CD4-positive, alpha-beta T cell treated with Interleukin-10 for 1 hour (primary cell): ENCODE data around the gene CNTN6.

ENCODE experiments used
- DNase-seq: peaks from one replicate; pipeline ENCODE4 v3.0.0-alpha.2; 2020

CNTN6 gene

GRCh38 chr3:1092771-1093170 lies at the start of gene CNTN6:
TSS of gene CNTN6 (plus strand) at chr3:1093024. CDS start at chr3:1148009, 54,985 bp downstream.
- no peak for DNase-seq

DNA sequence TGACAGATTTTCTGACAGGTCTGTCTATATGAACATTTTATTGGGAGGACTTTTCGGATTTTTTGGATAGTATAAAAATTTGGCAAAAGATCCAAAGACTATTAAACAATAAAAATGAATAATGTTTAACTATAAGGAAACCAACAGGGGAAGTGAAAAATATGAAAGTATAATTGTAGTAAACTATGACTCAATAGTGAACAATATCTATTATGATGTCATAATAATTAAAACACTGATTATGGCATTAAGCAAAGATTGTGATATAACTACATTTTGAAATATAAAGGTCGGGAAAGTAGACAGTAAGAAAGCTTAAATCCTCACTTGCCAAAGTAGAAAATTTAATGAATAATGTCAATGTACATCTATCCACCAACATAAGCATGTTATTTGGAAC lies 44.3 kb upstream of the CNTN6 start:
- no peak for DNase-seq

- DNase-seq, result no peak
These were observed 37.0 kb upstream of the CNTN6 start for GRCh38 chr3:1055870-1056269.

GRCh38 chr3:1056744-1057143 lies 36.1 kb upstream of the CNTN6 start:
- DNase-seq, result no peak

- no peak for DNase-seq
These were observed 35.4 kb upstream of the CNTN6 start for GRCh38 chr3:1057436-1057835.

DNA sequence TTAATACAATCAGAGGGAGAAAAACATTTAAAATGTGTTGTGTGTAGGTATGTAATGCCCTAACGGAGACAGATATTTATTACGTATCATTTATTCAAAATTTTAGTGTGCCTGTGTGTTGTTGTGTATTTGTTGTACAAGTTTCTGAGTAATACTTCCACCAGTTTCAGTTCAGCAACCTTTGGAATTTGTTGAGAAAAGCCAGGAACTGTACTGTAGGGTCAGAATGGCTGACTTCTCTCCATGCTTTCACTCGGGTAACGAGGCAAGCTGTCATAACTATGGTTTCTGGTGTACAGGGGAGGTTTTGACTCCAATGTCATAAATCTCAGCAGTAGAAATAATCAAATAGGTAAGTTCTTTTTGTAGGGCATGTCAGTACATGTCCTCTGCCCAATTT lies 23.8 kb upstream of the CNTN6 start:
- DNase-seq, result no peak

DNA sequence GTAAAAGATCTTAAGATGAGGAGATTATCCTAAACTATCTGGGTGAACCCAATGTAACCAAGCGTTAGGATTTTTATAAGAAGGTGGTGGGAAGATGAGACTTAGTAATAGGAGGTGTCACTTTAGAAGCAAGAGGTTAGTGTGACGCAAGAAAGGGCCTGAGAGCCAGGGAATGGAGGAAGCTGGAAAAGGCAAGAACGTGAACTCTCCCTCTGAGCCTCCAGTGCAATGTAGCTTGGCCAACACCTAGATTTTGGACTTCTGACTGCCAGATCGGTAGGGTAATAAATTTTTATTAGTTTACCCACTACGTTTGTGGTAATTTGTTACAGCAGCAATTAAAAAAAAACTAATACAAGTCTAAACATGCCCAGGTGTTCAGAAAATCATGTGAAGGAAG lies 20.8 kb upstream of the CNTN6 start:
- no peak for DNase-seq

GRCh38 chr3:1079662-1080061 lies 13.2 kb upstream of the CNTN6 start:
- no peak for DNase-seq

DNA sequence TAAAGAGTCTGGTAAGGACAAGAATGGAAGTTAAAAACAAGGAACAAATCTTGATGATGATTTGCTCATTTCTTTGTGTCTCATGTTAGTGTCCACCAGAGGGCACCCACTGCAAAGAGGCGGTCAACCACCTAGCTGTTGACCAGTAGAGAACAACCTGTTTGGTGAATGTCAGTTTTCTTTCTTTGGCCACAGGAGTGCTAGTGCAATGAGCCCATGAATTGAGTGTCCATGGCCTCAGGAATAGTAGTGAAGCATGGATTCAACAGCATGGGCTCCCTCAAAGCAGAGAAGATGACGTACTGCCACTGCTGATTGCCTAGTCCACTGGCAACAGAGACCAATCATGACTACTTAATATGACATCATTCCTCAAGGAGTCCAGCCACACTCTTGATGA lies 10.7 kb upstream of the CNTN6 start:
- DNase-seq, result no peak

GRCh38 chr3:1087066-1087560 lies 5.7 kb upstream of the CNTN6 start:
- no peak for DNase-seq

GRCh38 chr3:1088503-1088902 lies 4.3 kb upstream of the CNTN6 start:
- DNase-seq, result no peak

- DNase-seq, result no peak
These were observed 1.5 kb upstream of the CNTN6 start for GRCh38 chr3:1091286-1091685.

DNA sequence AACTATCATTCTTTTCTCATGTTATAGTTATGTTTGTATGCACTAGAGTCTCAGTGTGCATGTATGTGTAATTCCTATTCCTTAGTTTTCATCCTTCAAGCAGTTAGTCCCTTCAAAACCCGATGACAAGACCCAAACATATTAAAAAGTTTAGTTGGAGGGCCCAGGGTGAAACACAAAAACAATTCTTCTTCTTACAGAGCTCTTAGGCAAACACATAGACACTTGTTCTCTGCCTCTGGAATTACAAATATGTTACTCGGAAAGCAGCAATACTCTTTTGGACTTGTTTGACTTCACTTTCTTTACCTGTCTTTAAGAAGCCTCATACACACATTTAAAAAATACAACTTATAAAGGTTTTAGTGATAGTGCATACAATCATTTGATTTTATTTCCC lies 763 bp upstream of the CNTN6 start:
- DNase-seq, result no peak

DNA sequence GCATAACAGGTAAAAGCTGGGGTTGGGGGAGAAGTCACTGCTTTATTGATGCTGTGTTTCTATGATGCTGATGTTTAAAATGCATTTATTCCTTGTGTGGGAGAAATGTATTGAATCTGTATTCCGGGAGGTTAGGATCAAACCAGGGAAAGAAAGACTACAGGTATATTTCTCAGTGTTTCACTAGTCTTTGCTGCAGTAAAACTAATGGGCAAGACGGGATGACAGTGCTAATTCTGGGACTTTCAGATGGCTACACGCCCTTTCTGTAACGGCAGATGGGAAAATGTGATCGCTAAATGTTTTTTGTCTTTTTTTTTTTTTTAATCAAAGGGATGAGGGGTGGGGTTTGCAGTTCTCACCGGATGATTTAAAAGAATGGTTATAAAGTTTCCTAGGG lies 393 bp downstream of the CNTN6 start:
- no peak for DNase-seq

GRCh38 chr3:1103525-1103924 lies 10.7 kb downstream of the CNTN6 start:
- DNase-seq, result no peak

GRCh38 chr3:1117843-1118473 lies 25.1 kb downstream of the CNTN6 start:
- DNase-seq, result no peak

DNA sequence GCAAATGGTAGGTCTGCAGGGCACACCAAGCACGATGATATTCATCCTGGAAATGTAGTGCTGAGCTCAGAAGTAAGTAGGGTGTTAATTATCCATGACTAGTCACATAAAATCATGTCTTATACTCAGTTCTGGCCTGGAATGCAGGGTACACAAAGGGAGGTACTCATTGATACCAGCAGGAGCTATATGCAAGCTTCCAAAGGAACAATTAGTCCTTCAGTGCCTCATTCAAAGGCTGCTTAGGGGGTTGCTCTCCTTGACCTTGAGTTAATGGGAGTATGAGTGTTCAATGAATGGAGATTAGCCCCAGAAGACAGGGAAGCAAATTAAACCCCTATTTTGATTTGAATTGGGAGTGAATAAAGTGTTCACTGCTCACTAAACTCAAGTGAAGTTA lies 38.3 kb downstream of the CNTN6 start:
- DNase-seq, result no peak

- no peak for DNase-seq
These were observed 42.4 kb downstream of the CNTN6 start for GRCh38 chr3:1135194-1135593.

- DNase-seq, result no peak
These were observed 45.2 kb downstream of the CNTN6 start for GRCh38 chr3:1138036-1138435.

GRCh38 chr3:1139071-1139470 lies 46.2 kb downstream of the CNTN6 start:
- no peak for DNase-seq

- DNase-seq, result no peak
These were observed 54.5 kb downstream of the CNTN6 start for GRCh38 chr3:1147326-1147725.

DNA sequence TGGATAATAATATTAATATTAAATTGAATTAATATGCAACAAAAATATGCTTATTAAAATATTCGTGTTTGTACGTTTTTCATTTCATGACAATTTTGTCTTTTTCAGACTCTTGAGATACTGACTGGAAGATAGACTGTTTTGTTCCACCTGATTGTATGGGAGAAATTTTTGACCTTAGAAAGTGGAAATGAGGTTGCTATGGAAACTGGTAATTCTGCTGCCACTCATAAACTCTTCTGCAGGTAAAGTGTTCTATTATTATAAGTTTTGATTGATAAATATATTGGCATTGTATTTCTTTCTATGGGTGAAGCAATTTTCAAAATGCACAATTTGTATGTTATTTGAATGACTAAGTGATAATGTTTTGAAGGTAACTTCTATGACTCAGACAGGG lies 55.0 kb downstream of the CNTN6 start:
- DNase-seq, result no peak

DNA sequence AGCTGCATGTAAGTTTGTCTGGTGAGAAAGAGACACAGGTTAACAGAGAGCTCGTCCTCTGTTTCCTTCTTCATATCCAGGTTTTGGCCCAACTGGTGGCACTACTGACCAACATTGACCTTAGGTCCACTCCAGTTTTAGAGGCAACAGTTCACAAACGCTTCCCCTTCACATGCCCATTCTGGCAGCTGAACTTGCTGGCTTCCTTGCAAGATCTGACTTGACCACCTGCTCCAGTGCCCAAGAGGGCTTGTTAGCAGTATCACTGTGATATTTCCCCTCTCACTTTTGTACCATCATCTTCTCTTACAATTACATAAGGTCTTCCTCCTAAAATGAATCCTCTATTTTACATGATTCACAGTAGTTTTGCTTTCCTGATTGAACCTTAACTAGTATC lies 71.3 kb downstream of the CNTN6 start:
- no peak for DNase-seq

GRCh38 chr3:1171320-1171719 lies 78.5 kb downstream of the CNTN6 start:
- DNase-seq, result no peak

- no peak for DNase-seq
These were observed 79.8 kb downstream of the CNTN6 start for GRCh38 chr3:1172644-1173043.

DNA sequence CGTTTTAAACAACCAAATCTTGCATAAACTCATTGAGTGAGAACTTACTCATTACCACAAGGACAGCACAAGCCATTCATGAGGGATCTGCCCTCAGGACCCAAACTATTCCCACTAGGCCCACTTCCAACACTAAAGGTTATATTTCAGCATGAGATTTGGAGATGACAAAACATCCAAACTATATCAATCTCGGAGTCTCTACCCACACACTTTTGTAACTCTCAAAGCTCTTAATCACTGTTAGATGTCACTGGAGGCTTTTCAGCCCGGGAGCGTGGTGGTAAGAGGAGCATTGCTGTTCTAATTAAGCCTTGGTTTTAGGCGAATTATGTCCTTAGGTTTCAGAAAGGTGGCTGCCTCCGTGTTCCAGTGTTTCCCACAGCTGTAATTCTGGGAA lies 86.3 kb downstream of the CNTN6 start:
- DNase-seq, result no peak
